A172 (cell line): ENCODE measurements around the gene MFSD12. TPM values are rescaled to one million over a fixed set of nuclear protein-coding genes. Genes with fewer than 3 reads are reported as not detected.
"Not testable (repeated sequence)": the region's sequence is repeated elsewhere in the genome, so short reads cannot be mapped to it uniquely, and the experiment has no call there.

Experiments used
- DNase-seq: peaks from one replicate; pipeline ENCODE4 v3.0.0-alpha.2; 2015; ENCODE audit warnings: low spot score
- total RNA-seq: library from RNA; depleted of rRNA; stranded (reverse); fragments of >200 nt; shearing (Covaris generic); gene quantifications from 2 replicates; pipeline ENCODE4 v1.2.3, GENCODE V29; 2014

MFSD12 gene
- total RNA-seq, 1 experiment from 2014 or later, result 169 TPM

- DNase-seq, result no peak
These were observed 33.9 kb downstream of the MFSD12 start for GRCh38 chr19:3523361-3524077.

- DNase-seq, result no peak
These were observed 34.7 kb downstream of the MFSD12 start for GRCh38 chr19:3522421-3523360.

- DNase-seq, result no peak
These were observed 36.3 kb downstream of the MFSD12 start for GRCh38 chr19:3521104-3521445.

GRCh38 chr19:3520166-3521103 lies 37.0 kb downstream of the MFSD12 start:
- DNase-seq, result no peak

- no peak for DNase-seq
These were observed 38.3 kb downstream of the MFSD12 start for GRCh38 chr19:3519126-3519525.

GRCh38 chr19:3518659-3519058 lies 38.7 kb downstream of the MFSD12 start:
- no peak for DNase-seq

- no peak for DNase-seq
These were observed 39.1 kb downstream of the MFSD12 start for GRCh38 chr19:3518255-3518654.

- no peak for DNase-seq
These were observed 39.7 kb downstream of the MFSD12 start for GRCh38 chr19:3517638-3518037.

GRCh38 chr19:3516675-3517207 lies 40.6 kb downstream of the MFSD12 start:
- no peak for DNase-seq

- DNase-seq, result no peak
These were observed 41.4 kb downstream of the MFSD12 start for GRCh38 chr19:3515891-3516422.

- DNase-seq, result no peak
These were observed 42.5 kb downstream of the MFSD12 start for GRCh38 chr19:3514930-3515329.

- no peak for DNase-seq
These were observed 43.9 kb downstream of the MFSD12 start for GRCh38 chr19:3513229-3514140.

GRCh38 chr19:3512562-3513228 lies 44.7 kb downstream of the MFSD12 start:
- no peak for DNase-seq

- no peak for DNase-seq
These were observed 45.7 kb downstream of the MFSD12 start for GRCh38 chr19:3511506-3512251.

- no peak for DNase-seq
These were observed 46.7 kb downstream of the MFSD12 start for GRCh38 chr19:3510727-3511126.

- DNase-seq, result peak; percentile 86
These were observed 47.8 kb downstream of the MFSD12 start for GRCh38 chr19:3509566-3509989.

GRCh38 chr19:3508771-3509535 lies 48.4 kb downstream of the MFSD12 start:
- peak; percentile 42 for DNase-seq

GRCh38 chr19:3508121-3508661 lies 49.2 kb downstream of the MFSD12 start:
- DNase-seq, result not testable (repeated sequence)
